GM21367 (cell line): ENCODE results near the gene BBIP1.
A peak's percentile ranks its signal among the peaks of the same experiment; 100 is the strongest.

Experiments
- ATAC-seq: cut with Tn5 transposase; IDR thresholded peaks from one replicate; pipeline ENCODE4 v1.9.1; 2021; ENCODE audit not compliant: unreplicated experiment

The BBIP1 gene

GRCh38 chr10:110885932-110886674 is 32.9 kb downstream of the BBIP1 start:
- no peak for ATAC-seq

- ATAC-seq, result no peak
Observed at GRCh38 chr10:110883924-110884323, 35.1 kb downstream of the BBIP1 start.

GRCh38 chr10:110881905-110882304 is 37.1 kb downstream of the BBIP1 start:
- no peak for ATAC-seq

- no peak for ATAC-seq
Observed at GRCh38 chr10:110881247-110881646, 37.7 kb downstream of the BBIP1 start.

GRCh38 chr10:110880012-110880411 is 39.0 kb downstream of the BBIP1 start:
- no peak for ATAC-seq

- no peak for ATAC-seq
Observed at GRCh38 chr10:110876788-110877187, 42.2 kb downstream of the BBIP1 start.

- ATAC-seq, result no peak
Observed at GRCh38 chr10:110876000-110876399, 43.0 kb downstream of the BBIP1 start.

- no peak for ATAC-seq
Observed at GRCh38 chr10:110873951-110874350, 45.0 kb downstream of the BBIP1 start.

- no peak for ATAC-seq
Observed at GRCh38 chr10:110872984-110873923, 45.7 kb downstream of the BBIP1 start.

GRCh38 chr10:110872145-110872983 is 46.6 kb downstream of the BBIP1 start:
- ATAC-seq, result peak; percentile 29

GRCh38 chr10:110871298-110872084 is 47.5 kb downstream of the BBIP1 start, which contains the start of gene PDCD4:
Gene PDCD4, plus strand, starts transcription at chr10:110871928. Its CDS starts 4,100 bp downstream, at chr10:110876028.
- peak; percentile 63 for ATAC-seq

GRCh38 chr10:110870823-110871297 is 48.1 kb downstream of the BBIP1 start:
- no peak for ATAC-seq

GRCh38 chr10:110868981-110869380 is 50.0 kb downstream of the BBIP1 start:
- no peak for ATAC-seq

- ATAC-seq, result no peak
Observed at GRCh38 chr10:110867807-110868465, 51.0 kb downstream of the BBIP1 start.

- ATAC-seq, result peak; percentile 29
Observed at GRCh38 chr10:110867011-110867806, 51.8 kb downstream of the BBIP1 start.

- no peak for ATAC-seq
Observed at GRCh38 chr10:110865809-110866482, 53.0 kb downstream of the BBIP1 start.

- ATAC-seq, result no peak
Observed at GRCh38 chr10:110865186-110865808, 53.7 kb downstream of the BBIP1 start.
